Epithelial cell of esophagus (primary cell): ENCODE measurements around the gene PRSS48.
A peak's percentile ranks its signal among the peaks of the same experiment; 100 is the strongest.
"Not testable (repeated sequence)": the region's sequence is repeated elsewhere in the genome, so short reads cannot be mapped to it uniquely, and the experiment has no call there.

Source experiments
- DNase-seq: peaks from one replicate; pipeline ENCODE4 v3.0.0; 2010; ENCODE audit warnings: low read depth
- H3K4me3 ChIP-seq: 2 replicates; pipeline ENCODE4 v1.5.1; 2011; ENCODE audit warnings: mild to moderate bottlenecking, low read length, control low read depth
- CTCF ChIP-seq: IDR thresholded peaks from 2 replicates; pipeline ENCODE4 v1.5.1; 2011; ENCODE audit warnings: low read depth, mild to moderate bottlenecking, low read length, control low read depth, inconsistent platforms; ENCODE audit not compliant: insufficient read depth; ENCODE audit errors: missing control alignments

PRSS48 gene

GRCh38 chr4:151276787-151277562, at the start of gene PRSS48:
Gene PRSS48, plus strand, starts transcription at chr4:151277161. Its CDS starts 12 bp downstream, at chr4:151277173.
- H3K4me3 ChIP-seq = no peak within 1 kb of the TSS
- peak; percentile 68 for DNase-seq
- peak; percentile 81 for TF ChIP-seq CTCF

- DNase-seq = no peak
- H3K4me3 ChIP-seq = peak overlapping the region; percentile 40
- no peak for TF ChIP-seq CTCF
Measured at GRCh38 chr4:151227172-151227571, 49.8 kb upstream of the PRSS48 start.

- DNase-seq = peak; percentile 94
- peak overlapping the region; percentile 40 for H3K4me3 ChIP-seq
- no peak for TF ChIP-seq CTCF
Measured at GRCh38 chr4:151227731-151228130, 49.2 kb upstream of the PRSS48 start.

- DNase-seq = peak; percentile 10
- TF ChIP-seq CTCF = no peak
- peak overlapping the region; percentile 40 for H3K4me3 ChIP-seq
Measured at GRCh38 chr4:151228189-151229119, 48.5 kb upstream of the PRSS48 start.

GRCh38 chr4:151231915-151232595, 44.9 kb upstream of the PRSS48 start:
- no peak overlapping the region for H3K4me3 ChIP-seq
- no peak for DNase-seq
- no peak for TF ChIP-seq CTCF

- no peak for DNase-seq
- no peak for TF ChIP-seq CTCF
- no peak overlapping the region for H3K4me3 ChIP-seq
Measured at GRCh38 chr4:151233600-151233999, 43.4 kb upstream of the PRSS48 start.

GRCh38 chr4:151235373-151235772, 41.6 kb upstream of the PRSS48 start:
- not testable (repeated sequence) for DNase-seq

More at GRCh38 chr4:151235373-151235772, 41.6 kb upstream of the PRSS48 start:
- H3K4me3 ChIP-seq = not testable (repeated sequence)
